Measurements from ENCODE around the gene HOMER2.

DNA sequence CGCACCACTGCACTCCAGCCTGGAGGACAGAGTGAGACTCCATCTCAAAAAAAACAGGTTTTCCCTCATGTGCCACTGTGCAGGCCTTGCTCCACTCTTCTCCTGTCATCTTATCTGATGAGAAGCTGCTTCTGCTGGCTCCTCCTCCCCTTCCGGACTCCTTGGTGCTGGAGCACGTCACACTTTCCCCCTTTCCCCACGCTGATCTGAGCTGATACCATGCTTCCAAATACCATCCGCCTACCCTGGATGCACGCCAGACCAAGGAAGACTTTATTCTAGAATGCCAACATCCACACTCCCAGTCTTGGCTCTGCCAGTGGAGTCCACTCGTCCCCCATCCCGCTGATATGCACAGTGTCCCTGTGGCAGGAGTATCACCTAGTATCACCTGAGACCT, 31.3 kb downstream of the HOMER2 start:
- TF ChIP-seq, protein P1, sequence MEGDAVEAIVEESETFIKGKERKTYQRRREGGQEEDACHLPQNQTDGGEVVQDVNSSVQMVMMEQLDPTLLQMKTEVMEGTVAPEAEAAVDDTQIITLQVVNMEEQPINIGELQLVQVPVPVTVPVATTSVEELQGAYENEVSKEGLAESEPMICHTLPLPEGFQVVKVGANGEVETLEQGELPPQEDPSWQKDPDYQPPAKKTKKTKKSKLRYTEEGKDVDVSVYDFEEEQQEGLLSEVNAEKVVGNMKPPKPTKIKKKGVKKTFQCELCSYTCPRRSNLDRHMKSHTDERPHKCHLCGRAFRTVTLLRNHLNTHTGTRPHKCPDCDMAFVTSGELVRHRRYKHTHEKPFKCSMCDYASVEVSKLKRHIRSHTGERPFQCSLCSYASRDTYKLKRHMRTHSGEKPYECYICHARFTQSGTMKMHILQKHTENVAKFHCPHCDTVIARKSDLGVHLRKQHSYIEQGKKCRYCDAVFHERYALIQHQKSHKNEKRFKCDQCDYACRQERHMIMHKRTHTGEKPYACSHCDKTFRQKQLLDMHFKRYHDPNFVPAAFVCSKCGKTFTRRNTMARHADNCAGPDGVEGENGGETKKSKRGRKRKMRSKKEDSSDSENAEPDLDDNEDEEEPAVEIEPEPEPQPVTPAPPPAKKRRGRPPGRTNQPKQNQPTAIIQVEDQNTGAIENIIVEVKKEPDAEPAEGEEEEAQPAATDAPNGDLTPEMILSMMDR (IDR thresholded peaks at IDR 0.05) = no peak
- TF ChIP-seq POLR2A (IDR thresholded peaks at IDR 0.05) (no peak), POLR2AphosphoS5 (IDR thresholded peaks at IDR 0.05) (no peak)
